IMR-90 (cell line): ENCODE data around the gene KCNJ6. TPM values are rescaled to one million over a fixed set of nuclear protein-coding genes. Genes with fewer than 3 reads are reported as not detected.

Experiments used
- ATAC-seq: fragments of 200-7000 bp; cut with Tn5 transposase; 2 replicates; pipeline ENCODE4 v1.9.1; 2020; ENCODE audit warnings: low read depth, mild to moderate bottlenecking, moderate library complexity
- BruUV-seq: library from RNA; stranded (reverse); fragments of 400-500 nt; replicated peaks from 2 replicates; lab custom pipeline; 2021; lab: Mats Ljungman, UMichigan
- CTCF ChIA-PET: fragments of 300-600 bp; formaldehyde crosslinking; extraction: SDS; loops from one replicate; lab custom pipeline; 2021; ENCODE audit warnings: antibody characterized with exemption; lab: Yijun Ruan, JAX
- POLR2A ChIA-PET: fragments of 300-600 bp; sonication (Branson Sonifier 250); formaldehyde crosslinking; loops from one replicate; lab custom pipeline; 2022; ENCODE audit warnings: antibody characterized with exemption; ENCODE audit not compliant: unreplicated experiment; lab: Charles Lee
- DNase-seq: peaks from one replicate; pipeline ENCODE4 v3.0.0; 2013
- H2AFZ ChIP-seq: replicated peaks from 2 replicates; pipeline ENCODE3; 2013; ENCODE audit warnings: low read length, mild to moderate bottlenecking; ENCODE audit not compliant: poor library complexity
- H2AK5ac ChIP-seq: 2 replicates; pipeline ENCODE4 v1.6.1; 2013; ENCODE audit warnings: low read depth, low read length, inconsistent platforms
- H2AK9ac ChIP-seq: replicated peaks from 2 replicates; pipeline ENCODE3; 2013; ENCODE audit warnings: mild to moderate bottlenecking, low read depth, low read length, moderate library complexity; ENCODE audit not compliant: poor library complexity
- H2BK120ac ChIP-seq: 2 replicates; pipeline ENCODE4 v1.6.1; 2013; ENCODE audit warnings: low read depth, low read length, inconsistent platforms
- H2BK15ac ChIP-seq: 3 replicates; pipeline ENCODE4 v1.6.1; 2013; ENCODE audit warnings: low read depth, low read length, inconsistent platforms
- H2BK20ac ChIP-seq: 2 replicates; pipeline ENCODE4 v1.6.1; 2013; ENCODE audit warnings: low read depth, mild to moderate bottlenecking, inconsistent platforms, low read length, moderate library complexity
- H2BK5ac ChIP-seq: 2 replicates; pipeline ENCODE4 v1.6.1; 2013; ENCODE audit warnings: mild to moderate bottlenecking, low read depth, low read length, inconsistent platforms; ENCODE audit not compliant: poor library complexity, severe bottlenecking
- H3K14ac ChIP-seq: replicated peaks from 2 replicates; pipeline ENCODE4 v1.6.1; 2013; ENCODE audit warnings: low read depth, low read length, inconsistent platforms
- H3K18ac ChIP-seq: 2 replicates; pipeline ENCODE4 v1.6.1; 2013; ENCODE audit warnings: low read depth, low read length, control low read depth
- H3K23ac ChIP-seq: 2 replicates; pipeline ENCODE4 v1.6.1; 2013; ENCODE audit warnings: low read depth, low read length, inconsistent platforms
- H3K27ac ChIP-seq: 2 replicates; pipeline ENCODE4 v1.5.1; 2013; ENCODE audit warnings: mild to moderate bottlenecking, control low read depth, low read length; ENCODE audit not compliant: insufficient read depth
- H3K27me3 ChIP-seq: 2 replicates; pipeline ENCODE4 v1.6.1; 2013; ENCODE audit warnings: low read length; ENCODE audit not compliant: control insufficient read depth, insufficient read depth
- H3K36me3 ChIP-seq: 2 replicates; pipeline ENCODE4 v1.6.1; 2013; ENCODE audit warnings: low read length, mixed read lengths; ENCODE audit not compliant: control insufficient read depth, insufficient read depth
- H3K4ac ChIP-seq: 2 replicates; pipeline ENCODE4 v1.6.1; 2013; ENCODE audit warnings: low read depth, low read length, inconsistent platforms
- H3K4me1 ChIP-seq: 2 replicates; pipeline ENCODE4 v1.6.1; 2013; ENCODE audit warnings: low read length, mixed read lengths; ENCODE audit not compliant: control insufficient read depth, insufficient read depth
- H3K4me2 ChIP-seq: 2 replicates; pipeline ENCODE4 v1.6.1; 2013; ENCODE audit warnings: low read depth, mild to moderate bottlenecking, control low read depth, low read length, moderate library complexity
- H3K4me3 ChIP-seq: 2 replicates; pipeline ENCODE4 v1.5.1; 2013; ENCODE audit warnings: low read depth, mild to moderate bottlenecking, control low read depth, low read length, moderate library complexity; ENCODE audit not compliant: insufficient read depth
- H3K56ac ChIP-seq: 2 replicates; pipeline ENCODE4 v1.6.1; 2013; ENCODE audit warnings: low read length, inconsistent platforms; ENCODE audit not compliant: insufficient read depth; ENCODE audit errors: extremely low read depth
- H3K79me1 ChIP-seq, 2 experiments: 2 replicates each; pipeline ENCODE4 v1.6.1; 2013; ENCODE audit warnings: low read length in 2 of 2, inconsistent platforms in 1 of 2, low read depth in 1 of 2
- H3K9ac ChIP-seq: 2 replicates; pipeline ENCODE4 v1.6.1; 2013; ENCODE audit warnings: low read depth, low read length, control low read depth
- H3K9me1 ChIP-seq: 2 replicates; pipeline ENCODE4 v1.6.1; 2013; ENCODE audit warnings: low read length, inconsistent platforms; ENCODE audit not compliant: insufficient read depth
- H3K9me3 ChIP-seq: 2 replicates; pipeline ENCODE4 v1.6.1; 2013; ENCODE audit warnings: low read length; ENCODE audit not compliant: control insufficient read depth, insufficient read depth
- H4K20me1 ChIP-seq: 2 replicates; pipeline ENCODE4 v1.6.1; 2013; ENCODE audit warnings: low read length, inconsistent platforms; ENCODE audit not compliant: insufficient read depth
- H4K5ac ChIP-seq: 2 replicates; pipeline ENCODE4 v1.6.1; 2013; ENCODE audit warnings: mild to moderate bottlenecking, low read depth, low read length, control low read depth
- H4K8ac ChIP-seq, 2 experiments: 2 replicates each; pipeline ENCODE4 v1.6.1; 2013; ENCODE audit warnings: low read depth in 2 of 2, low read length in 2 of 2, control low read depth in 1 of 2, inconsistent platforms in 1 of 2
- H4K91ac ChIP-seq: 2 replicates; pipeline ENCODE4 v1.6.1; 2013; ENCODE audit warnings: low read depth, low read length, inconsistent platforms; ENCODE audit not compliant: insufficient read depth
- BHLHE40 ChIP-seq: fragments of 150-350 bp; IDR thresholded peaks from 2 replicates; pipeline ENCODE4 v1.6.1; 2016; ENCODE audit warnings: mild to moderate bottlenecking, low read depth, low read length
- CEBPB ChIP-seq: IDR thresholded peaks from 2 replicates; pipeline ENCODE4 v1.6.1; 2012; ENCODE audit warnings: low read depth, low read length, improper control_type of control experiment
- CHD1 ChIP-seq: IDR thresholded peaks from 2 replicates; pipeline ENCODE4 v1.6.1; 2012; ENCODE audit warnings: low read depth, low read length, improper control_type of control experiment
- CTCF ChIP-seq: conservative IDR thresholded peaks from 2 replicates; pipeline ENCODE4 v1.5.1; 2012; ENCODE audit warnings: mild to moderate bottlenecking, low read depth, low read length, improper control_type of control experiment
- FOS ChIP-seq: fragments of 150-350 bp; IDR thresholded peaks from 2 replicates; pipeline ENCODE4 v1.6.1; 2016; ENCODE audit warnings: low read depth, low read length
- MAFK ChIP-seq: IDR thresholded peaks from 2 replicates; pipeline ENCODE4 v1.6.1; 2012; ENCODE audit warnings: low read depth, low read length, improper control_type of control experiment
- MAZ ChIP-seq: IDR thresholded peaks from 2 replicates; pipeline ENCODE4 v1.6.1; 2012; ENCODE audit warnings: low read depth, mild to moderate bottlenecking, low read length, improper control_type of control experiment, moderate library complexity, borderline replicate concordance
- MXI1 ChIP-seq: IDR thresholded peaks from 2 replicates; pipeline ENCODE4 v1.6.1; 2012; ENCODE audit warnings: low read depth, mild to moderate bottlenecking, low read length, moderate library complexity, borderline replicate concordance
- NFE2L2 ChIP-seq: fragments of 150-350 bp; IDR thresholded peaks from 2 replicates; pipeline ENCODE4 v1.6.1; 2016; ENCODE audit warnings: low read depth, mild to moderate bottlenecking, low read length
- POLR2A ChIP-seq: IDR thresholded peaks from 2 replicates; pipeline ENCODE4 v1.6.1; 2012; ENCODE audit warnings: mild to moderate bottlenecking, low read depth, low read length
- RAD21 ChIP-seq: IDR thresholded peaks from 2 replicates; pipeline ENCODE4 v1.6.1; 2012; ENCODE audit warnings: low read length, improper control_type of control experiment
- RCOR1 ChIP-seq: IDR thresholded peaks from 2 replicates; pipeline ENCODE4 v1.6.1; 2012; ENCODE audit warnings: mild to moderate bottlenecking, low read length, improper control_type of control experiment; ENCODE audit not compliant: insufficient replicate concordance
- RFX5 ChIP-seq: IDR thresholded peaks from 2 replicates; pipeline ENCODE4 v1.8.0; 2012; ENCODE audit warnings: low read depth, mild to moderate bottlenecking, low read length, moderate library complexity
- SMC3 ChIP-seq: fragments of 150-350 bp; IDR thresholded peaks from 2 replicates; pipeline ENCODE4 v1.6.1; 2016; ENCODE audit warnings: low read depth, mild to moderate bottlenecking, antibody characterized with exemption, low read length, moderate library complexity
- USF2 ChIP-seq: fragments of 150-350 bp; IDR thresholded peaks from 2 replicates; pipeline ENCODE4 v1.6.1; 2017; ENCODE audit warnings: mild to moderate bottlenecking, antibody characterized with exemption, low read length, low read depth
- WGBS, 2 experiments: methylation state at CpG; one replicate each; pipeline versions ENCODE4 v1.1.5 to v1.1.7; 2013; ENCODE audit warnings: missing lambda C conversion rate in 2 of 2; ENCODE audit not compliant: insufficient read length in 1 of 2; ENCODE audit errors: extremely low coverage in 2 of 2; 5-methylcytosine and 5-hydroxymethylcytosine counted together
- dilution Hi-C: fragments of 300-500 bp; cut with HindIII; formaldehyde crosslinking; loops from one replicate; pipeline ENCODE4 v1.14.3; 2018; ENCODE audit warnings: low sequenced_read_pairs; ENCODE audit not compliant: unreplicated experiment
- in situ Hi-C: fragments of 300-500 bp; cut with MboI; formaldehyde crosslinking; loops from 3 replicates; pipeline ENCODE4 v1.14.3; 2019; ENCODE audit warnings: low sequenced_read_pairs, inconsistent platforms, mixed read lengths
- intact Hi-C: fragments of 100-400 bp; cut with micrococcal nuclease; formaldehyde crosslinking; loops from 2 replicates; pipeline ENCODE4 v1.10.0; 2022
- polyA plus RNA-seq, 3 experiments: library from polyadenylated mRNA; depleted of rRNA; stranded (reverse); fragments of >200 nt; gene quantifications; 2 replicates each; pipeline ENCODE4 v1.2.3, GENCODE V29; 2012; ENCODE audit warnings: low replicate concordance in 1 of 3
- total RNA-seq: library from RNA; depleted of rRNA; stranded (reverse); fragments of >200 nt; gene quantifications from 2 replicates; pipeline ENCODE4 v1.2.3, GENCODE V29; 2012
- TF ChIP-seq, protein P1 (sequence below): fragments of 150-350 bp; IDR thresholded peaks from 2 replicates; pipeline ENCODE4 v1.6.1; 2016; ENCODE audit warnings: low read depth, mild to moderate bottlenecking, low read length, moderate library complexity, borderline replicate concordance

The KCNJ6 gene
- total and polyA plus RNA-seq, 2 of the 4 experiments (the other 2 are of a cell fraction): under 0.01 to 0.02 TPM

GRCh38 chr21:37866027-37866426 lies 50.2 kb downstream of the KCNJ6 start:
- CTCF ChIA-PET: no interaction called here

More at GRCh38 chr21:37866027-37866426, 50.2 kb downstream of the KCNJ6 start:
- TF ChIP-seq RFX5: no peak
- no peak for TF ChIP-seq NFE2L2
- TF ChIP-seq, protein P1, sequence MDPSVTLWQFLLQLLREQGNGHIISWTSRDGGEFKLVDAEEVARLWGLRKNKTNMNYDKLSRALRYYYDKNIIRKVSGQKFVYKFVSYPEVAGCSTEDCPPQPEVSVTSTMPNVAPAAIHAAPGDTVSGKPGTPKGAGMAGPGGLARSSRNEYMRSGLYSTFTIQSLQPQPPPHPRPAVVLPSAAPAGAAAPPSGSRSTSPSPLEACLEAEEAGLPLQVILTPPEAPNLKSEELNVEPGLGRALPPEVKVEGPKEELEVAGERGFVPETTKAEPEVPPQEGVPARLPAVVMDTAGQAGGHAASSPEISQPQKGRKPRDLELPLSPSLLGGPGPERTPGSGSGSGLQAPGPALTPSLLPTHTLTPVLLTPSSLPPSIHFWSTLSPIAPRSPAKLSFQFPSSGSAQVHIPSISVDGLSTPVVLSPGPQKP: no peak
- no peak for TF ChIP-seq FOS
- TF ChIP-seq RAD21: no peak
- TF ChIP-seq CTCF: no peak
- no peak for TF ChIP-seq CEBPB
- TF ChIP-seq POLR2A: no peak
- no peak for TF ChIP-seq MAFK
- no peak for TF ChIP-seq MXI1
- TF ChIP-seq USF2: no peak
- TF ChIP-seq SMC3: no peak
- TF ChIP-seq CHD1: no peak
- TF ChIP-seq RCOR1: no peak
- no peak for TF ChIP-seq MAZ
- TF ChIP-seq BHLHE40: no peak
- Histone ChIP-seq H3K36me3 (no peaks in the 10 kb centered on the region), H4K8ac (no peak overlapping the region), H3K23ac (no peak overlapping the region), H3K27ac (no peak overlapping the region), H3K27me3 (no peaks in the 10 kb centered on the region), H3K4ac (no peak overlapping the region), H3K79me1 (no peaks in the 10 kb centered on the region), H3K18ac (no peak overlapping the region), H3K9me1 (peaks cover 18% of the 10 kb centered on the region), H3K56ac (no peak overlapping the region), H3K14ac (no peak overlapping the region), H4K5ac (no peak overlapping the region), H2BK20ac (no peak overlapping the region), H3K4me2 (no peak overlapping the region), H3K4me3 (no peak overlapping the region), H3K4me1 (peaks cover 11% of the 10 kb centered on the region), H2AFZ (no peak overlapping the region), H2AK5ac (no peak overlapping the region), H3K9me3 (no peaks in the 10 kb centered on the region), H4K91ac (no peak overlapping the region), H4K20me1 (no peaks in the 10 kb centered on the region), H2AK9ac (no peak overlapping the region), H3K9ac (no peak overlapping the region), H2BK120ac (no peak overlapping the region), H2BK15ac (no peak overlapping the region), H2BK5ac (no peak overlapping the region)
- intact Hi-C loops (no loop called here), dilution Hi-C loops (no loop called here), in situ Hi-C loops (no loop called here)
- POLR2A ChIA-PET: no interaction called here
- no TSS peak for BruUV-seq
- ATAC-seq: no peak
- WGBS, 2 experiments: no CpG with 5 or more reads among the region's 2 CpGs
- no peak for DNase-seq
